ENCODE measurements around the gene PLXDC2. TPM values are rescaled to one million over a fixed set of nuclear protein-coding genes. Genes with fewer than 3 reads are reported as not detected.

PLXDC2 gene
- total RNA-seq, 1 donor from 2014 or later = 7.8 TPM

DNA sequence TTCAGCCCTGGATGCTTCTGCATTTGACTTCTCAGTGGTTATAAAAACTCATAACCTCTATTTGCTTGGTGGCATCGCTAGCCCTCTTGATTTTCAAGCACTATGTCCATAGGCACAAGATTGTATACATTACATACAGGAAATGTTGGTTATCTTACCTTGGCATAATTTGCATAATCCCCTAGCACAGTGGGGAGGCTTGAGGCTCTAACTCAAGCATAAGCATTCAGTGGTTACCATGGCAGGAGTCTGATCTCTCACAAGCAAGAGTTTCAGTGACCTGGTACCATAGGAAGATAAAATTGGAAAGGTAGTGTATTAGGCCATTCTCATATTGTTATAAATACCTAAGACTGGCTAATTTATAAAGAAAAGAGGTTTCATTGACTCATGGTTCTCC lies 121.8 kb downstream of the PLXDC2 start:
- DNase-seq (ENCODE audit: low read depth) = no peak

DNA sequence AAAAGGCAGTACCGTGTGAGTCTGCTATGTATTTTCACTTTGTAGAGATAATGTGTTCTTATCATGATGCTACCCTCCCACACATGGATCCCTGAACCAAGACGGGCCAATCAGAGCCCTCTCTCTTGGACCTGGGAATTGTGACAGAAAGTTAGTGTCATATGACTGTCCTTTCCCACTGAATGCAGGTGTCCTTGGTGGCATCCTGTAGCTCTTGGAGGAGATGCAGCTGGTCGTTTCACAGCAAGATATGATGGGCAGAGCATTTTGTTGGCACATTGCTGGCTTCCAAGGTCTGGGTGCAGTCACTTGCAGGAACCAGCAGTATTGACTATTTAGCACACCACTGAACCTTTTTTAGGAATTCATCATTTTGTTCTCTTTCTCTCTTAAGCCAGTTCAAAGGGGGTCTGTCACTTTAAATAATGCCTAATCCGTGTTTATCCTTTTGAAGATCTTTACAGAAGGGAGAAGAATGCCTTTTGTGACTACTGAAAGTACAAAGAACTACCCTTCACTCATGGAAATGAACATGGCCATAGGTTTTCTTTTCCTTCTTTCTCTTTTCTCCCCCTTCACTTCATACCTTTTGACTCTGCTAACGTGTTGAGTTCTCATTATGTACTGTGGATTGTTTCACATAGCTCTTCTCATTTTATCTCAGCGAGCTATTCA lies 125.1 kb downstream of the PLXDC2 start:
- no peak for DNase-seq (ENCODE audit: low read depth)

DNA sequence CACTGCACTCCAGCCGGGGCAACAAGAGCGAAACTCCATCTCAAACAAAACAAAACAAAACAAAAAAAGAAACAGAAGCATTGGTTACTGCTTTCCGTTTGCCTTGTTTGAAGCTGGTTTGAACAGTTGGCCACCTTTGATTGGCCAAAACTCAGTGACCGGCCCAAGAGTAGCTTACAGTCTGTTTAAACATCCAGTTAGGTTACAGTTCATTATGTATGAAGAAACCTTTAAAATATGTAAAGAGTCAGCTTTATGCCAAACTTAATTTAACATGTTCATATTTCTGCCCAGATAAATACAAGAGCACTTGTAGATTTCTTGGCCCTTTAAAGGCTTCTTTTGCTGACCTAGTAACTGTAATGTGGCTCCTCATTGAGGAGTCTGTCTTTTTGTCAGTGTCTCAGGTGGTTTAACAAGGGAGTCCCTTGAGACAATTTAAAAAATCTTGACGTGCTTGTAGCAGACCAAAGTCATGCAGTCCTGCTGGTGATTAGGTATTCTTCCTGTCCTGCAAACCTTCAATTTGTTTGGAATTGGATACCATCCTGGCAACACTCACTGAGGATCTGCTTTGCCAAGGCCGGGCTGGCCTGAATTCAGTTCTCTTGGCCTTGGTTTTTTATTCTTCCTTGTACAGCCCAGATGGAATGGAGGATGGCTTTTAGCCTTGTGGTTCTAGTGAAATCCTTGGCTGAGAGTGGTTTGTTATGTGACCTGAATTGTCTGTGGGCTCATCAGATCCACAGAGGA lies 128.9 kb downstream of the PLXDC2 start:
- DNase-seq (ENCODE audit: low read depth) = no peak

DNA sequence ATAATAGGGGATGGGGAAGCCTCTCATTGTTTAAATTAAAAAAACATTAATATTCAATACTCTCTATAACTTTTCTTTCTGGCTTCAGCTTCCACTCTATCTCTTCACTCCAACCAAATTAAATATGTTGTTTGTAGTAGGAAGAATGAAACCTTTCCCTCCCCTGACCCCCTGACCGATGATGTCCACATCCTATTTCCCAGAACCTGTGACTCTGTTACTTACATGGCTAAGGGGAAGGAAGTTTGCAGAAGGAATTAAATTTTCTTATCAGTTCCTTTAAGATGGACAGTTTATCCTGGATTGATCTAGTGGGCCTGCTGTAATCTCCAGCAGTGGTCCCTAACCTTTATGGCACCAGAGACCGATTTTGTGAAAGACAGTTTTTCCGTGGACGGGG lies 130.0 kb downstream of the PLXDC2 start:
- no peak for DNase-seq (ENCODE audit: low read depth)

DNA sequence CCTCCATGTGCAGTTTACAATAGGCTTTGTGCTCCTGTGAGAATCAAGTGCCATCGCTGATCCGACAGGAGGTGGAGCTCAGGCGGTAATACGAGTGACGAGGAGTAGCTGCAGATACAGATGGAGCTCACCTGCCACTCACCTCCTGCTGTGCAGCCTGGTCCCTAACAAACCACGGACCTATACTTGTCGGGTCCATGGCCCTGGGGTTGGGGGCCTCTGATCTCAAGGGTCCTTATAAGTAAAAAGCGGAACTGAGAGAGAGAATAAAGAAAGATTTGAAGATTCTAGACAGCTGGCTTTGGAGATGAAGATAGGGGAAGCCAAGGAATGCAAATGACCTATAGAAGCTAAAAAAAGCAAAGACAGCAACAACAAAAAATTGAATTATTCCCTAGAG lies 130.6 kb downstream of the PLXDC2 start:
- no peak for DNase-seq (ENCODE audit: low read depth)

DNA sequence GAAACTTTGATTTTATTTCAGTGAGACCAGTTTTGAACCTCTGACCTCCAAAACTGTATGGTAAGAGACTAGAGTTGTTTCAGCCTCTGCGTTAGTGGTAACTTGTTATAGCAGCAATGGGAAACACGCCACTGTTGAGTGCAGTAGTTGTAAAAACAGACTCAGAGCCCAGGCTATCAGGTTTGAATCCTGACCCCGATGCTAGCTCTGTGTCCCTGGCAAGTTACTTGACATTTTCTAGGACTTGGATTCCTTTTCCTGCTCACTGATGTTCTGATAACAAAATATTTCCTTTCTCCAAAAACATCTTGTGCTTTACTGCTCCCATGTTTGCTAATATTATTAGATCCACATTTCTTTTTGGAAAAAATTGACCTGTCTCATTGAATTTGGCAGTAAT lies 131.0 kb downstream of the PLXDC2 start:
- DNase-seq (ENCODE audit: low read depth) = no peak

DNA sequence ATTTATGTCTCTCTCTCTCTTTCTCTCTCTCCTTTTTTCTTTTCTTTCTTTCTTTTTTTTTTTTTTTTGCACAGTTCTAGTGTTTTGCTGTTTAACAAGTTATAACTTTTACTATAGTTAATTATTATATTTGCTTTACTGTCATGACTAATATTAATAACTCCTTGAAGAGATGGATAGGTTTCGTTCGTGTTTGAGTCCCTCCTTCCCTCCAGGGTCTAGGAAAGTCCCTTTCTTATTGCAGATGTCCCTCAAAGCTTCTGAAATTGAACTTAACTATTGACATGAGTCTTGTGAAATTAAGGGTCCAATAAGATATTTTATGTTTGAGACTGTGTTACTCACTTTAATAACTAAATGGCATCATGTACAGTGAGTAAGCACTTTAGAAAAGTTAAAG lies 131.4 kb downstream of the PLXDC2 start:
- DNase-seq (ENCODE audit: low read depth) = no peak

DNA sequence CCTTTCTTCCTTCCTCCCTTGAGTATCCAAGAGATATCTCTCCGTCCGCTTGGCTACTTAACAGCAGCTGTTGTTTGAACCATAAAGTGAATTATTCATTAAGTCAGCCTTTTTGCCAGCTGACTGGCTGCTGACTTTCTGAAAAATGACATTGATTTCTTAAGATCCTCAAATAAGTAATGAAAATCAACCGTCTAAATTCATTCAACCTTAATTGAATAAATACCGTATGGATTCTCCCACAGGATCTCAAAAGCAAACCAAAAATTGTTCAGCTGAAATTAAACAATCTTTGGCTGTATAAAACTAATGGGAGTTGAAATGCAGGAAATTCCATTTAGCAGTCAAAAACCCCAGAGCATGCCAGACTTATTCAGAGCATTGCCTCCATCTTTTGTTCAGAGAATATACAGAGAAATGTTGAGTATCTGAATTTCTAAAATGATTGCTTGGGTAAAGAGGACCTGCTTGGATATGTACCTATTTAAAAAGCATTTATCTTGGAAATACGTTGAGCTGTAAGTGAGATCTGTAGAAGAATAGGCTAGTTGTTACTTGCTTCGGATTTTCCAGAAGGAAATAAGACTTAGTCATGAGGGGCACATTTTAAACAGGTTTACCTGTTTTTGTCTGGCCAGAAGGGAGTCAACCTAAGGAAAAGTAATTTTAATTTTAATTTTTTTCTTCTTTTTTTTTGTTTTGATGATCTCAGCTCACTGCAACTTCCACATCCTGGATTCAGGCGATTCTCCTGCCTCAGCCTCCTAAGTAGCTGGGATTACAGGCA lies 136.2 kb downstream of the PLXDC2 start:
- no peak for DNase-seq (ENCODE audit: low read depth)

DNA sequence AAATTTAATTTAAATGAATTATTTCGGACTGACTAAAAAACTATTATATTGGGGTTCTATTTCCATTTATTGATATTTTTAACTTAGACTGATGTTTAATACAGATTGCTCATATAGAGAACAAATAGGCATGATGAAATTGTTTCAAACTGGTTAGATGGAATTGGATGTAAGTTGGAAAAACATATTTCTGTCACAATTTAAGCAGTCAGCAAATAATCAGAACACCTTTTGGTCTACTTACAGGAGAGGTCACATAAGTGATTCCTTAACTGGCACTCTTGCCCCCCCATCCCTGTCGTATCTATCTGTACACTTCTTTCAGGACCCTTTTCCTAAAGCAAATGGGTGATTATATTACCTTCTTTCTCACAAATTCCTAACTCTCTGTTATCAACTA lies 138.4 kb downstream of the PLXDC2 start:
- DNase-seq (ENCODE audit: low read depth) = no peak

DNA sequence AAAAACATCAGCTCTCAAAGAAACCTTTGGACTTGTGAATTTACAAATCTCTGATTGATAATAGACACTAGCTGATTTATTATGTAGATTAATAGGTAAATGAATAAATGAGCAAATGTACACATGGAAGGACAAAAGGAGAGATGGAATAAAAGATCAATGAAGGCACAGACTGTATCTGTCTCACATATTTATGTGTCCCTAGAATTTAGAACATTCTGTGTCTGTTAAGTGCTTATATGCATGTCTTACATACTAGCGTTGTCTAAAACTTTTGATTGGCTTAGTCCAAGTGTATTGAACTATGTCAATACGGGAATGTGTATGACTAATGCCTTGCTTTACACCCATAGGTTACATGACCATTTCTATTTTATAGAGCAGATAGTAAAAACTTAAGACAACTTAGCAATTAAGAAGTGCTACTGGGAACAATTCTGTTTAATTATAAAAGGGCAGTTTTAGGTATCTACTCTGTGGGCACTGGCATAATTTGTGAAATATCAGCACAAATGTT lies 140.3 kb downstream of the PLXDC2 start:
- DNase-seq (ENCODE audit: low read depth) = no peak

DNA sequence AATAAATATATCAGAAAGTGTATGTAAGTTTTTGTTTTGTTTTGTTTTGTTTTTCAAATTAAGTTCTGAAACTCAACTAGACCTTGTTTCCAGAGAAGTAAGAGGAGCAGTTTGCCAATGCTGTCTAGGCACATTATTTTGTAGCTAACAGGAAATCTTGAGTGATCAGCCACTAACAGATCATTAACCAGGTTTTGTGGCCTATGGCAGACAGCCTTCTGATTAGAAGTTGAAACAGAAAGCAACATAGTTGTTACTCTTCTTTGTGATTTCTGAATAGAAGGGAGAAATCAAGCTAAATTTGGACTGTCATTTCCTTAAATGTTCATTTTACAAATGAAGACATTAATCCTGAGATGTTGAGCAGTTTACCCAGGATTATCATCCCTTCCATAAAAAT lies 142.6 kb downstream of the PLXDC2 start:
- DNase-seq (ENCODE audit: low read depth) = peak; percentile 83

DNA sequence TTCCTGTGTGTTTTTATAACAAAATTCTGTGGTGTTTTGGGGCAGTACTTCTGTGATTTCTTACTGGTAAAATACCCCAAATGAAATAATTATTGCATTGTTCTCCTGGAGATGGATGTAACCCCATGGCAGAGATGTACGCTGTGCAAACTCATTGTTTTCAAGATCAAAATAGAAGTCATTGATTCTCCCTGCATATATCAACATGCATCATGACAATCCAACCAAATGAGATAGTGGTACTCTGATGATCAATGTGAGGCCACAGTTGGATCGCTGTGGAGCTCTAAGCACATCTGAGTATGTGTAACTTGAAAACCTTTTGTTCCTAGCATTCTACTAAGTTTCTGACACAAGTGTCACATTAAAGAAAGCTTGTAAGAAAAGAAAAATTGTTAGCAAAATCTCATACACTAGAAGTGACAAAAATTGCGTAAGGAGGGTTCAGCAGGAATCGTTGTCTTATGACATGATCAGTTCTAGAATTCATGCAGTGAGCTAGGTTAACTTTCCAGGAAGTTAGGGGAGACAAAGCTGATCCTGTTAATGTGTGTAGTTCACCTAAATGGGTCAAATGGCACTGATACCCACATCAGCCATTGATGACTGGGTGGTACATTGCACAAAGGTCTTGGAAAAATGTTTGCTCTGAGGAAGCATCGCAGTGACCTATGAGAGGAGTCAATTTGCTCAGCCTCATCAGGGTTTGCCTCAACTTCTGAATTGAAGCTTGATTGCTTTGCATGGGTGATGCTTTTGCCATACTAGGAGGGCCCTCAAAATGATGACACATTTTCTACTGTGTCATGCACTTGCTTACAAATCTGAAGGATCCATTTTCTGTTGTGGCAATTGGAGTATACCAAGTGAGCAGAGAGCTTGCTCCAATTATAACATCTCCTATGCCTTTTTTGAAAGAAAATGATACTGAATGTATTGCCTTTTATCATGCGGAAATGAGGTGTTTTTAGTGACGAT lies 145.1 kb downstream of the PLXDC2 start:
- DNase-seq (ENCODE audit: low read depth) = no peak

DNA sequence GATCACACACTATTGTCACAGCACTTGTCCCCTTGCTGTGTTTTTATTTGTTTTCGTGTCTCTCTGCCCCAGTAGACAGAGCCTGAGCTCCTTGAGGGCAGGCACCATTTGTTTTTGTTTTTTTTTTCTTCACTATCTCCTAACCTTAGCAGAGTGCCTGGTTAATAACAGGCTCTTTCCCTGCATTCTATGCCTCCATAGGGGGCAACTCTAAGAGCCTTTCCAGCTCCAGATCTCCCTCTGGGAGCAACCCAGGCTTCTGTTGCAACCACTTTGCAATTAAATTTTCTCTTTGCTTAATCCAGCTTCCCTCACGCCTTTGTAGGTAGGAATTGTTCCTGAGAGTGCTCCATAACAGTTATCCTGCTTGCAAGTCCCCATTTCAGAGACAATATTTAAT lies 148.4 kb downstream of the PLXDC2 start:
- no peak for DNase-seq (ENCODE audit: low read depth)

DNA sequence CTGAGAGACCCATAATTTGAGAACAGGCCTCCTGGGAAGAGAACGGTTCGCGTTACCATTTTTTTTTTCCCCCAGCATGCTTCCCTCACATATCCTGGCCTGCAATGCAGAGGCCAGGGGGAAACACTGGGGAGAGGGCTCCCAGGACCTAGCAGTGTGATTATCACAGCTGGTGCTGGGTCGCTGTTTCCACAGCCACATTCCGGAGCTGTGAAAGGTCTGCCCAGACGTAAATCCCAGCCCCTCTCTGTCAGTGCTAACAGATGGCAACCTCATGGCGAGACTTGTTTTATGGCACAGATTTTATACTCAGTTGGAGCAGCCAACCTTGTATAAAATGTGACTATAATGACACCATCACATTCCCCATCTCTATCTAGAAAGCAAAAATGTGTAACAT lies 150.5 kb downstream of the PLXDC2 start:
- no peak for DNase-seq (ENCODE audit: low read depth)

DNA sequence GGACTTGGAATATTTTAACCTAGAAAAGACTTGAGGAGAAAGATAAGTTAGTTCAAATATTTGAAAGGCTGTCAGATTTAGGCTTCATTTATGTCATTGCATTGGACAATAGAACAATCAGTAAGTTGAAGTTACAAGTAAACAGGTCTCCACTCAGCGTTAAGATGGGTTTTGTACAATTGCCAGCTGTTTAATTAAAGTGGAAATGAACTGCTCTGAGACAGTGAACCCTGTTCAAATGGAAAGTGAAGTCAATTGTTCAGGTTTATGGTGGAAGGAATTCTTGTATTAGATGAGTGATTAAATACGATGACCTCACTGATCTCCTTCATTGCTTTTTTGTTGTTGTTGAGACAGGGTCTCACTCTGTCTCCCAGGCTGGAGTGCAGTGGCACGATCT lies 151.7 kb downstream of the PLXDC2 start:
- DNase-seq (ENCODE audit: low read depth) = peak; percentile 5

DNA sequence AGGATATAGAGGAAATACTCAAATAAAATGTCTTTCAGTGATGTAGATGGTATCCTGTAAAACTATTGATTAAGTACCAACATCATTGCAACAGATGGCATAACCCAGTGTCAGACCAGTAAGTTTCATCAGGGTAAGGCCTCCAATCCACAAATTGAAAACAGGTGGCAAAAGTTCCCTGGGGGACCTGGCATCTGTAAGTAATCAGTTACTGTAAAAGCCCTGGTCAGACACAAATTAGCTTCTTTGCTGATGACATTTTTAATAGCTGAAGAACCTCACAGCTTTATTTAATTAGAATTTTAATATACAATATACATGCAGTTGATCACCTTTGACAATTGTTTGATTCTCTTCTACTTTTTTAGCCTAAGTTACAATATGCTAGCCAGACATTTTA lies 152.5 kb downstream of the PLXDC2 start:
- no peak for DNase-seq (ENCODE audit: low read depth)

DNA sequence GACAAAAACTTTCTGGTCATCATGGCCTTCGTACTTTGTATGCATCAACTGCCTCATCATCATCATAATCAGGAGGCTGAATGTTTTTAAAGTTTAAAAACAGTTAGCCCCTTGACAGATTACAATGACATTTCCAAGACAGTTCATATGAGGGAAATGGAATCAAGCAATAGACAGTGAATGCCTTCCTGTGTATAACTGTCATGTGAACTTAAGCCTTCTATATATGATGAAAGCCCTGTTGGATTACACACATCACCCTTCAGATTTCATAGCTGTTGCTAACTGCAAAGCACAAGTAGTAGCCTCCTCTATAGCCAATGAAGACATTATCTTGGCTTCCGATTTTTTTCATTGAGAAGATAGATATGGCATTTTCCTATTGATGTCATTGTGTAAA lies 154.0 kb downstream of the PLXDC2 start:
- no peak for DNase-seq (ENCODE audit: low read depth)

DNA sequence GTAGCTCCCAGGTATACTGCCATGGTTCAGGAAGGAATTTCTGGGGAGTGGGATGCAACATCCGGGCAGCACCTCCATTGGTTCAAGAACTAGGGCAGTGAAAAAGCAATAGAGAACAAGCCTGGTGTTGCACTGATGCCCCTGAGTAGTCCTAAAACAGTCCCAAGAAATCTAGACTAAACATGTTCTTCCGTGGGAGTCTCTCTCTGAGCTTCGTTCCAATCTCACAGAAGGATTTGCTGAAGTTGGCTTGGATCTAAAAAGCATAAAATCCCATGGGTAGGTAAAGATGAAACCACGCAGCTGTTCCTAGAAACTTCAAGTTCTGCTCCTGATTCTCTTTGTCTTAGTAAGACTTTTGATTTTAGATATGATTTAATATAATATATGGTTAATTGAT lies 154.5 kb downstream of the PLXDC2 start:
- DNase-seq (ENCODE audit: low read depth) = no peak

DNA sequence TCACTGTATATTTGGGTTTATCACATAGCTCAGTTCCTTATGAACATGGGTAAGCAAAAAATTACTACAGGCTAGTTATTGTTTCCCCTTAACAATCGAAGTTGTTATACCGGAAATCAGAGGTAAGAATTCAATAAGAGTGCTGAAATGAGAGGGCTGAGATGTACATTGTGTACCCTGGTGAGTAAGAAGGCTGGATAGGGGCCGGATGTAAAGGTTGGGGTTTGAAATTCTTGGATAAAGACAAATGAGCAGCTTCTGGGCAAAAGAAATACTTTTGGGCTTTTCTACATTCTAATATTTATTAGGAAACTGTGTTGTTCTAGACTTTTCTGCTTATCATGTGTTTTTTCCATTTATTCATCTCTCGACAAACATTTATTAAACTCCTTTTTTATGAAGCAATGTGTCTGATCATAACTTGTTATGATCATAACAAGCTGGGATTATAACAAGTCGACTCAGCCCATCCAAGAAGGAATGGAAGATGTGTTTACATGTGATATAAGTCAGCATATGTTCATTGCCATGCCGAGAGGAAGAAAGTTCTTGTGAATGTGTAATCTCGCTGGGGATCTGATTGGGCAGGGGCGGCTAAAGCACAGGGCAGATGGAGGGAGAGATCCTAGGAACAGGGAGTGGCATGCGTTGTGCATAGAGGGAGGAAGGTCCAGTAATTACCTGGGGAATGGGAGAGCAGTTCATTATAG lies 155.3 kb downstream of the PLXDC2 start:
- DNase-seq (ENCODE audit: low read depth) = no peak

DNA sequence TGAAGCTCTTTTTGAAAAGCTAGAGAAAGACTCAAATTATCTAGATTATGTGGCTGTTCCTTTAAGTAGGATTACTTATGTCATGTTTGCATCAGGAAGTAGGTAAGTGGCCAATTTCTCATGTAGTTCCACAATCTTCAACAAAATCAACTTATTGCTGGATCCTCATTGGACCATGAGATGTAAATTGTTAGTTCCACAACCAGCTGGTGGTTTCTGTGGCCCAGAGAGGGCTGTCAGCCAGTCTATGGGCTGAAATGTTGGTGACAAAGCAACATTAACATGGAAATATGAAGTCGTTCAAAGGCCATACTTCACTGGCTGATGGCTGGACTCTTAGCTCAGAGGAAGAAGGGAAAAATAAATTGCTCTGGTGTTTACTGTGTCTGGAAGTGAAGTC lies 157.9 kb downstream of the PLXDC2 start:
- DNase-seq (ENCODE audit: low read depth) = no peak

DNA sequence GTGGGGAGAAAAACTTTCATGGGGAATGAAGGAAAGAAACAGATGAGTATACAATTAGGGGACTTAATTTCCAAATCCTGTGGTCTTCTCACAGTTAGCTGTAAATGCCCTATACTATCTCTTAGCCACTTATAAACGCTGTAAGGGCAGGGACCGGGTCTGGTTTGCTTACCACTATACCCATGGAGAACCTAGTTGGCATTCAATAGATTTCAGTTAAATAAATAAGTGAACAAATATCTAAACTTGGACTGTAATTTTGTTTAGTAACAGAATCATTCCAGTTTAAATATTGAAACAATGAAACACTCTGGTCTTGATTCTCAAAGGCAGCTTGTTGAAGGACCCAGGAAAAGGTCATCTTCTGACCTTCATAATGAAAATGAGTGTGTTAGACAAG lies 158.3 kb downstream of the PLXDC2 start:
- no peak for DNase-seq (ENCODE audit: low read depth)

Measured in renal cortical epithelial cell (primary cell).